Panc1 (cell line): ENCODE data around the gene FGF3.

Source experiments
- SIN3A ChIP-seq: IDR thresholded peaks from 2 replicates; pipeline ENCODE4 v1.6.1; 2012; ENCODE audit warnings: low read depth, mild to moderate bottlenecking, low read length, moderate library complexity, borderline replicate concordance; ENCODE audit not compliant: insufficient read depth
- TF ChIP-seq, protein P1 (sequence below): fragments of 450-650 bp; IDR thresholded peaks from 2 replicates; pipeline ENCODE4 v1.5.1; 2017; ENCODE audit warnings: mild to moderate bottlenecking

DNA sequence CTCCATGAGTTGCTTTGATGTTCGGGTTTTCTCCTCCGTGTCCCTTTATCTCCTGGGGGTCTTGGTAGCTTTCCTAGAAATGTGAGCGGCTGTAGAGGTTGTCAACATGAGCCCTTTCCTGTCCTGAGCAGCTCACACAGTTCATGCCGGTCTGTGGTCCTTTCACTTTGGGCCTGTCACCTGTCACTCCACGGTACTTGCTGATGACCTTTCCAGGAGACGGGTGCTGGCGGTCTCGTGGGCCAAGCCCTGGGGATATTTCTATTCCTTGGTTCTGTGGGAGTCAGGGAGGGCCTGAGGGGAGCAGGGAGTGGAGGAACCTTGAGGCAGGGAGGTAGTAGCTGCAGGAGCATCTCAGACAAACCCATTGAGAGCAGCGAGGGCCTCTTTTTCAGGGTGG lies 23.2 kb downstream of the FGF3 start:
- TF ChIP-seq, protein P1, sequence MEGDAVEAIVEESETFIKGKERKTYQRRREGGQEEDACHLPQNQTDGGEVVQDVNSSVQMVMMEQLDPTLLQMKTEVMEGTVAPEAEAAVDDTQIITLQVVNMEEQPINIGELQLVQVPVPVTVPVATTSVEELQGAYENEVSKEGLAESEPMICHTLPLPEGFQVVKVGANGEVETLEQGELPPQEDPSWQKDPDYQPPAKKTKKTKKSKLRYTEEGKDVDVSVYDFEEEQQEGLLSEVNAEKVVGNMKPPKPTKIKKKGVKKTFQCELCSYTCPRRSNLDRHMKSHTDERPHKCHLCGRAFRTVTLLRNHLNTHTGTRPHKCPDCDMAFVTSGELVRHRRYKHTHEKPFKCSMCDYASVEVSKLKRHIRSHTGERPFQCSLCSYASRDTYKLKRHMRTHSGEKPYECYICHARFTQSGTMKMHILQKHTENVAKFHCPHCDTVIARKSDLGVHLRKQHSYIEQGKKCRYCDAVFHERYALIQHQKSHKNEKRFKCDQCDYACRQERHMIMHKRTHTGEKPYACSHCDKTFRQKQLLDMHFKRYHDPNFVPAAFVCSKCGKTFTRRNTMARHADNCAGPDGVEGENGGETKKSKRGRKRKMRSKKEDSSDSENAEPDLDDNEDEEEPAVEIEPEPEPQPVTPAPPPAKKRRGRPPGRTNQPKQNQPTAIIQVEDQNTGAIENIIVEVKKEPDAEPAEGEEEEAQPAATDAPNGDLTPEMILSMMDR: no peak
- TF ChIP-seq SIN3A: no peak
